BE2C (cell line): ENCODE results near the gene AGAP1.

Source experiments
- DNase-seq: peaks from one replicate; pipeline ENCODE4 v3.0.0-alpha.2; 2020
- H3K27me3 ChIP-seq: fragments of 250-450 bp; sonication (Bioruptor Pico); 2 replicates; pipeline ENCODE4 v1.5.1; 2020; ENCODE audit warnings: mild to moderate bottlenecking
- H3K36me3 ChIP-seq: fragments of 250-450 bp; sonication (Bioruptor Pico); 2 replicates; pipeline ENCODE4 v1.5.1; 2020; ENCODE audit warnings: mild to moderate bottlenecking
- H3K4me1 ChIP-seq: fragments of 250-450 bp; sonication (Bioruptor Pico); 2 replicates; pipeline ENCODE4 v1.5.1; 2020
- H3K4me3 ChIP-seq: 2 replicates; pipeline ENCODE4 v1.5.1; 2011; ENCODE audit warnings: low read depth, low read length
- H3K9me3 ChIP-seq: fragments of 250-450 bp; sonication (Bioruptor Pico); 2 replicates; pipeline ENCODE4 v1.5.1; 2020
- CTCF ChIP-seq: IDR thresholded peaks from 2 replicates; pipeline ENCODE4 v1.5.1; 2012; ENCODE audit warnings: mild to moderate bottlenecking, low read depth, low read length

AGAP1 gene

GRCh38 chr2:235621736-235622135 lies 127.9 kb downstream of the AGAP1 start:
- Histone ChIP-seq H3K4me3 (no peak overlapping the region), H3K4me1 (peaks cover 5% of the 10 kb centered on the region; the same call in 1 of the 2 replicates), H3K36me3 (no peaks in the 10 kb centered on the region), H3K27me3 (no peaks in the 10 kb centered on the region), H3K9me3 (no peaks in the 10 kb centered on the region)
- peak; percentile 58 for DNase-seq
- no peak for TF ChIP-seq CTCF

- no peak overlapping the region for H3K4me3 ChIP-seq
- no peaks in the 10 kb centered on the region for H3K27me3 ChIP-seq
- DNase-seq: no peak
- no peaks in the 10 kb centered on the region for H3K9me3 ChIP-seq
- TF ChIP-seq CTCF: no peak
- no peaks in the 10 kb centered on the region for H3K36me3 ChIP-seq
- peaks cover 5% of the 10 kb centered on the region; the same call in 1 of the 2 replicates for H3K4me1 ChIP-seq
Measured at GRCh38 chr2:235623111-235623510, 129.3 kb downstream of the AGAP1 start.

- DNase-seq: no peak
Measured at GRCh38 chr2:235623752-235624151, 129.9 kb downstream of the AGAP1 start.

GRCh38 chr2:235626658-235627057 lies 132.8 kb downstream of the AGAP1 start:
- TF ChIP-seq CTCF: no peak

More at GRCh38 chr2:235623752-235624151, 129.9 kb downstream of the AGAP1 start:
- Histone ChIP-seq H3K4me3 (no peak overlapping the region), H3K4me1 (peaks cover 5% of the 10 kb centered on the region; the same call in 1 of the 2 replicates), H3K36me3 (no peaks in the 10 kb centered on the region), H3K9me3 (no peaks in the 10 kb centered on the region), H3K27me3 (no peaks in the 10 kb centered on the region)
- no peak for TF ChIP-seq CTCF

GRCh38 chr2:235627682-235628081 lies 133.8 kb downstream of the AGAP1 start:
- H3K36me3 ChIP-seq: no peaks in the 10 kb centered on the region

More at GRCh38 chr2:235626658-235627057, 132.8 kb downstream of the AGAP1 start:
- no peak overlapping the region for H3K4me3 ChIP-seq
- no peaks in the 10 kb centered on the region for H3K36me3 ChIP-seq
- H3K27me3 ChIP-seq: no peaks in the 10 kb centered on the region
- no peaks in the 10 kb centered on the region; the same call in 1 of the 2 replicates for H3K4me1 ChIP-seq
- DNase-seq: no peak
- no peaks in the 10 kb centered on the region for H3K9me3 ChIP-seq

More at GRCh38 chr2:235627682-235628081, 133.8 kb downstream of the AGAP1 start:
- no peaks in the 10 kb centered on the region for H3K9me3 ChIP-seq
- DNase-seq: no peak
- no peaks in the 10 kb centered on the region for H3K4me1 ChIP-seq
- H3K4me3 ChIP-seq: no peak overlapping the region
- TF ChIP-seq CTCF: no peak
- H3K27me3 ChIP-seq: no peaks in the 10 kb centered on the region
